ENCODE measurements around the gene C2orf92. TPM values are rescaled to one million over a fixed set of nuclear protein-coding genes. Genes with fewer than 3 reads are reported as not detected.
"Not testable (repeated sequence)": the region's sequence is repeated elsewhere in the genome, so short reads cannot be mapped to it uniquely, and the experiment has no call there.

Gene C2orf92
- total and polyA plus RNA-seq, 4 donors, result 9.2 to 23.2 (median 13.7) TPM

DNA sequence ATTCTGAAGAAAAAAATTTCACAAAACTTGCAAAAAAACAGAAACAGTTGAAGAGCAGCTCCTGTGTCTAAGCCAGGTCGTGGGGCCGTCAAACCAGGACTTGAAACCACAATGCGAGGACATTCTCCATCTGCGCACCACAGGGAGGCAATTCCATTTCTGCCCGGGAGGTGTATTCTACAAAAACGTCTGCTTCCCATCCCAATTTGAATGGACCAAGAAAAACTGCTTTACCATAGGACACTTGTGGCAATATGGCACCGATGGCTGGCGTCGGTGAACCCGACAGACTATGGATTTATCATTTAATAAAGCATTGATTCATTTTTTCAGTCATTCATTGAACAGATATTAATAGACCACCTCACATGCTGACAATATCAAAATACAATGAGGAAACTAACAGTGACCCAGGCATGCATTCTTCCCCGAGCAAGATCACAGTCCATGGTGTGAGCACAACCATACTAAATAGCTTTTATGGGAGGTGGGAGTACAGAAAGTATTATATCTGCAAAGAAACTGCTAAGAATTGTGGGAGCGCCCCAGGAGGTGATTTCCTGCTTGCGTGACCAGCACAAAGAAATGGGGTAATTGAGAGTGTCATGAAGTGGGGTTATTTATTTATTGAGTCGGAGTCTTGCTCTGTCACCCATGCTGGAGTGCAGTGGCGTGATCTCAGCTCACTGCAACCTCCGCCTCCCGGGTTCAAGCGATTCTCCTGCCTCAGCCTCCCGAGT is 33.4 kb downstream of the C2orf92 start:
- peak in 1 of 6 donors; percentile 10 for DNase-seq (ENCODE audit: low read depth in 4 of 6, low spot score in 6 of 6)
- H3K36me3 ChIP-seq (ENCODE audit: control insufficient read depth, insufficient read depth, low read length), result no peaks in the 10 kb centered on the region
- no peaks in the 10 kb centered on the region for H3K4me1 ChIP-seq (ENCODE audit: control insufficient read depth, insufficient read depth, low read length)
- no peaks in the 10 kb centered on the region for H3K9me3 ChIP-seq (ENCODE audit: control insufficient read depth, insufficient read depth, low read length)
- no peaks in the 10 kb centered on the region for H3K27me3 ChIP-seq (ENCODE audit: control insufficient read depth, insufficient read depth, low read length)
- no peak overlapping the region for H3K27ac ChIP-seq (ENCODE audit: low read depth, low read length)
- 66% methylated on average over 9 of the region's 19 CpGs for WGBS (ENCODE audit: insufficient coverage)
- no peak overlapping the region for H3K4me3 ChIP-seq (ENCODE audit: low read depth, low read length)

DNA sequence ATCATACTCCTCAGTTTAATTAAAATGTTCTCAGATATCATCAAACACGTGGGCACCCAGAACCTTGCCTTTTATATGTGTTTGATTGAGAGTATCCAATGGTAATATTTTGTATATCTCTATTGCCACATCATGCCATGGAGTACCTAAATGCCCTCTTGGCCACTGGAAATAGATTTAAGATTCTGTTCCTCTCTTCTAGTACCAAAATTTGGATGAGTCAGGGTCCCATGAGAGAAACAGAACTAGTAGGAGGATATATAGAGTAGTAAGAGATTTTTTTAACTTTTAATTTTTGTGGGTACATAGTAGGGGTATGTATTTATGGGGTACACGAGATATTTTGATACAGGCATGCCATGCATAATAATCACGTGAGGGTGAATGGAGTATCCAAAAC is 34.2 kb downstream of the C2orf92 start:
- no peak overlapping the region for H3K27ac ChIP-seq (ENCODE audit: low read depth, low read length)
- no peaks in the 10 kb centered on the region for H3K4me1 ChIP-seq (ENCODE audit: control insufficient read depth, insufficient read depth, low read length)
- no peaks in the 10 kb centered on the region for H3K27me3 ChIP-seq (ENCODE audit: control insufficient read depth, insufficient read depth, low read length)
- no CpG with 5 or more reads among the region's 3 CpGs for WGBS (ENCODE audit: insufficient coverage)
- H3K36me3 ChIP-seq (ENCODE audit: control insufficient read depth, insufficient read depth, low read length), result no peaks in the 10 kb centered on the region
- no peak overlapping the region for H3K4me3 ChIP-seq (ENCODE audit: low read depth, low read length)
- no peaks in the 10 kb centered on the region for H3K9me3 ChIP-seq (ENCODE audit: control insufficient read depth, insufficient read depth, low read length)
- no peak for DNase-seq (ENCODE audit: low read depth in 4 of 6, low spot score in 6 of 6)

DNA sequence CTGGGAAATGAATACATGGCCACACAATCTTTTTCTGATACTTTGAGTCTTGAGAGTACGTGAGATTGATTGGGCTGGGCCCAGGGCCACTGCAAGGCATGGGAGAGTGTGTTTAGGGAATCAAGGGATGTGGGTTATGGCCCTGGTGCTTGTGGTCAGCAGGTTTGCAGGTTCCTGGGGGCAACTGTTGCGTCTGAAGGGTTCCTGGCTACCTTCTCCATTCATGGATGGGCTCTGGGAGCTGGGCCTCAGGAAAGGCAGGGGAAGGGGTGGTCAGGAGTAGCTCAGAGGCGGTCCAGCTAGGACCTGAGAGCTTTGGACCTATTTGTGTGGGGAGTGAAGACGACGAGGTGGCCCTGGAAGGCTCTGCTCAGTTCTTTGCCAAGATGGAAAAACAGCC is 35.5 kb downstream of the C2orf92 start:
- Histone ChIP-seq H3K4me1 (ENCODE audit: control insufficient read depth, insufficient read depth, low read length) (no peaks in the 10 kb centered on the region), H3K36me3 (ENCODE audit: control insufficient read depth, insufficient read depth, low read length) (no peaks in the 10 kb centered on the region), H3K4me3 (ENCODE audit: low read depth, low read length) (no peak overlapping the region), H3K27me3 (ENCODE audit: control insufficient read depth, insufficient read depth, low read length) (no peaks in the 10 kb centered on the region), H3K27ac (ENCODE audit: low read depth, low read length) (no peak overlapping the region), H3K9me3 (ENCODE audit: control insufficient read depth, insufficient read depth, low read length) (no peaks in the 10 kb centered on the region)
- 92% methylated on average over 2 of the region's 5 CpGs for WGBS (ENCODE audit: insufficient coverage)
- no peak for DNase-seq (ENCODE audit: low read depth in 4 of 6, low spot score in 6 of 6)

DNA sequence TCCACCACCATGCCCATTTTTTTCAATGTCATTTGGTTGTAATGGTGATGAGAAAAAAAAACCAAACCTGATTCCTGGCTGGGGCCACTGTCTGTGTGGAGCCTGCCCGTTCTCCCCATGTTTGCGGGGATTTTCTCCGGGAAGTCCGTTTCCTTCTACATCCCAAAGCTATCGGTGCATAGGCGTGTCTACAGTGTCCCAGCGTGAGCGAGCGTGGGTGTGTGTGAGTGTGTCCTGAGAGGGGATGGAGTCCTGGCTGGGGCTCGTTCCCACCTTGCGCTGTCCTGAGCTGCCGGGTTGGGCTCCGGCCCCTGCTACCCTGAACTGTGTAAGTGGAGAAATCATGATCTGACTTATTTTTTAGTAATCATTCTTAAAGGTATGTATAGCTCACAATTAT is 36.6 kb downstream of the C2orf92 start:
- no peak for DNase-seq (ENCODE audit: low read depth in 4 of 6, low spot score in 6 of 6)
- H3K4me1 ChIP-seq (ENCODE audit: control insufficient read depth, insufficient read depth, low read length), result no peaks in the 10 kb centered on the region
- WGBS (ENCODE audit: insufficient coverage), result 98% methylated on average over 9 of the region's 13 CpGs

DNA sequence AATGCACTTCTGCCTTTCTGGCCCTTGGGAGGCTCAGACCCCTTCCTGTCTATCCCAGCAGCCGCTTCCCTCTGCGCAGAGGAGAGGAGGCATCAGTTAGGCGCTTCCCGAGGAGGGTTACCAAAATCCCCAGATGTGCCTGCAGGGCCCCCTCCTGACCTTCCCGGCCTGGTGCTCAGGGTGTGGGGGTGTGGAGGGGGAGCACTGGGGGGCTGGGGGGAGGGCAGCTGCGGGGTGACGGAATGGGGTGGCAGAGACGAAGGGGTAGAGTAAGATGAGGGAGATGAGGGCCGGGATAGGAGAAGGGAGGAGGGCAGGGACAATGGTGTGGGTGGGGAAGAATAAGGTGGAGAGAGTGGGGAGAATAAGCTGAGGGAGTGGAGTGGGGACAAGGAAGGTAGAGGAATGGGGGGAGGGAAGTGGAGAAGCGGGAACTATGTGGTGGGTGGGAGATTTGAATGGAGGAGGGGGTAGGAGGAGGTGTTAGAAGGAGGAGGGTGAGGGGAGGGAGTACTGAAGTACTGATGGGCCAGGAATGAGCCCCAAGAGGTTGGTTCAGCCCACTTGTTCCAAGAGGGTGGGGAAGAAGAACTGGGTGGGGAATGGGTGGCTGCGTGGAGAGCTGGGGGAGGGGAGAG is 37.3 kb downstream of the C2orf92 start:
- Histone ChIP-seq H3K4me1 (ENCODE audit: control insufficient read depth, insufficient read depth, low read length) (no peaks in the 10 kb centered on the region), H3K9me3 (ENCODE audit: control insufficient read depth, insufficient read depth, low read length) (no peaks in the 10 kb centered on the region), H3K4me3 (ENCODE audit: low read depth, low read length) (no peak overlapping the region), H3K36me3 (ENCODE audit: control insufficient read depth, insufficient read depth, low read length) (no peaks in the 10 kb centered on the region), H3K27ac (ENCODE audit: low read depth, low read length) (no peak overlapping the region), H3K27me3 (ENCODE audit: control insufficient read depth, insufficient read depth, low read length) (no peaks in the 10 kb centered on the region)
- WGBS (ENCODE audit: insufficient coverage), result 71% methylated on average over 6 of the region's 11 CpGs
- no peak for DNase-seq (ENCODE audit: low read depth in 4 of 6, low spot score in 6 of 6)

More for the DNA sequence above, 36.6 kb downstream of the C2orf92 start:
- Histone ChIP-seq H3K36me3 (ENCODE audit: control insufficient read depth, insufficient read depth, low read length) (no peaks in the 10 kb centered on the region), H3K27me3 (ENCODE audit: control insufficient read depth, insufficient read depth, low read length) (no peaks in the 10 kb centered on the region), H3K4me3 (ENCODE audit: low read depth, low read length) (no peak overlapping the region), H3K9me3 (ENCODE audit: control insufficient read depth, insufficient read depth, low read length) (no peaks in the 10 kb centered on the region), H3K27ac (ENCODE audit: low read depth, low read length) (no peak overlapping the region)

DNA sequence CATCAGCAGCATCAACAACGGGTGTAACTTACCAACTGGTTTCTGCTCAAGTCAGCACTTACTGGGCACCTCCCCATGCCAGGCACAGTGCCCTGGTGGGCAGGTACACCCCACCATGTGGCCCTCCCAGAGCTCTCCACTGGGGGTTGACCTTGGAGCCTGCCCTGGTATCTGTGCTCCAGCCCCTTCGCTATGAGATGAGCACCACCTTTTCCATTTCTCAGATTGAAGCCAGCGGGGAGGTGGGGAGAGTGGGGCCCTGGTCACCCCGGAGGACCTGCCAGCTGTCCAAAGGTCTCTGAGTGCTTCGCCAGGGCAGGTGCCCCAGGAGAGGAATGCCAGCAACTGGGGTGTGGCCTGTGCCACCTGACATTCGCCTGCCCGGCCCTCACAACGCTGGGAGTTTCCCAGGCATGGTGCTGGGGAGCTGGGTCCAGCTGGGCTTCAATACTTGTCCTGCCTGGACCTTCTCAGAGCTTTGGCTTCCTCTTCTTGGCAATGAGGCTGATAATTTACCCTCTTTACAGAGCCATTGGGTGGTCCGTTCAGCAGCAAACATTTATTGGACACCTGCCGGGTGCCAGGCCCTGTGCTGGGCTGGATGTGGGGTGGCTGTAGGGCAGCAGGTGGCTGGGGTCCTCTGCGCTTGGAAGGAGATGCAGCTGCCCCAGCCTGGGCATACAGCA is 38.0 kb downstream of the C2orf92 start:
- Histone ChIP-seq H3K36me3 (ENCODE audit: control insufficient read depth, insufficient read depth, low read length) (no peaks in the 10 kb centered on the region), H3K9me3 (ENCODE audit: control insufficient read depth, insufficient read depth, low read length) (no peaks in the 10 kb centered on the region), H3K4me1 (ENCODE audit: control insufficient read depth, insufficient read depth, low read length) (peaks cover 1% of the 10 kb centered on the region), H3K27ac (ENCODE audit: low read depth, low read length) (no peak overlapping the region), H3K27me3 (ENCODE audit: control insufficient read depth, insufficient read depth, low read length) (no peaks in the 10 kb centered on the region), H3K4me3 (ENCODE audit: low read depth, low read length) (no peak overlapping the region)
- DNase-seq (ENCODE audit: low read depth in 4 of 6, low spot score in 6 of 6), result no peak
- 85% methylated on average over 11 of the region's 11 CpGs for WGBS (ENCODE audit: insufficient coverage)

DNA sequence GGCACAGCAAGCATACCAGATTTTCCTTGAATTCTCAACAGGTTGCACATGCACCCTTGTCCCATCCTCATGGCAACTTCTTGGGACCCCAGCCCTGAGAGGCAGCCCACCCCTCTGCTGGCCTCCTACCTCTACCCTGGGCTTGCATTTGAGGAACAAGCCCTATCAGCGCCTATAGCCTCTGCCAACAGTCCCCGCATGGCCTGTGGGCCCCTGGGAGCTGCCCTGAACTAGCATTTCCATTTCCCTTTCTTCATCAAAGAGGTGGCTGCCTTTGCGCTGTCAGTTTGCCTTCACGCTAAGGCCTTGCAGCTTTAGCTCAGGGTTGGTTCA is 38.5 kb downstream of the C2orf92 start:
- Histone ChIP-seq H3K9me3 (ENCODE audit: control insufficient read depth, insufficient read depth, low read length) (no peaks in the 10 kb centered on the region), H3K4me3 (ENCODE audit: low read depth, low read length) (no peak overlapping the region), H3K4me1 (ENCODE audit: control insufficient read depth, insufficient read depth, low read length) (peaks cover 6% of the 10 kb centered on the region), H3K27ac (ENCODE audit: low read depth, low read length) (no peak overlapping the region), H3K27me3 (ENCODE audit: control insufficient read depth, insufficient read depth, low read length) (no peaks in the 10 kb centered on the region), H3K36me3 (ENCODE audit: control insufficient read depth, insufficient read depth, low read length) (no peaks in the 10 kb centered on the region)
- DNase-seq (ENCODE audit: low read depth in 4 of 6, low spot score in 6 of 6), result no peak
- WGBS (ENCODE audit: insufficient coverage), result 93% methylated on average over 4 of the region's 4 CpGs

DNA sequence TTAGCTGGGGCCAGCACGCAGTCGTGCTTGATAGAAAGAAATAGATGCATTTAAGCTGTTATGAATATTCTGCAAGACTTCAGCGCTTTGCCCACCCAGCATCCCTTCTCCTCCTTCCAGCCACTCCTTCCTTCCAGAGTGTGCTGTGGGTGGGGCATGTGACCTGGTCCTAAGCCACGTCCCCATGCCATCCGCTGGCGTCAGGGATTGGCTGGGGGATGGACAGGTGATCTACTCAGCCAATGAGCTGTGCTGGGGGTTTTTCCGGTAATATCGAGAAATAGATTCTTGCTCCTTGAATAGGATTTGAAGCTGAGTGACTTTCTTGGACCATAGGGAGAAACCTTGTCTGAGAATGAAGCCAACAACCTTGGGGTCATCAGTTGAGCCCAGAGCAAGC is 39.1 kb downstream of the C2orf92 start:
- no peaks in the 10 kb centered on the region for H3K27me3 ChIP-seq (ENCODE audit: control insufficient read depth, insufficient read depth, low read length)
- H3K36me3 ChIP-seq (ENCODE audit: control insufficient read depth, insufficient read depth, low read length), result no peaks in the 10 kb centered on the region
- no peaks in the 10 kb centered on the region for H3K9me3 ChIP-seq (ENCODE audit: control insufficient read depth, insufficient read depth, low read length)
- H3K4me3 ChIP-seq (ENCODE audit: low read depth, low read length), result no peak overlapping the region
- no peak for DNase-seq (ENCODE audit: low read depth in 4 of 6, low spot score in 6 of 6)
- peaks cover 12% of the 10 kb centered on the region for H3K4me1 ChIP-seq (ENCODE audit: control insufficient read depth, insufficient read depth, low read length)
- no peak overlapping the region for H3K27ac ChIP-seq (ENCODE audit: low read depth, low read length)
- 91% methylated on average over 5 of the region's 8 CpGs for WGBS (ENCODE audit: insufficient coverage)

DNA sequence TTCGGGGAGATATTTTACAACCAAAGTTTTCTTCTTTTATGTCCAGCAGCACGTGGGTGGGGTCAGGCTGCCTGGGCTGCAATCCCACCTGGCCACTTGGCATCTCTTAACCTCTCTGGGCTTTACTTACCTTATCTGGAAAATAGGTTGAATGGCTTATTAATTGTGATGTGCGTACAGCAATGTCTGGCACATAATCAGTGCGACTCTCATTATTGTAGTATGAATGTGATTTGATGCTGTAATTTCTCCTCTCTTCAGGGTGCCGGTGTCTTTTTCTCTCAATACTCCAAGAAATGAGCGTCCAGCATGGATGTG is 41.8 kb downstream of the C2orf92 start:
- Histone ChIP-seq H3K4me3 (ENCODE audit: low read depth, low read length) (no peak overlapping the region), H3K27ac (ENCODE audit: low read depth, low read length) (no peak overlapping the region), H3K4me1 (ENCODE audit: control insufficient read depth, insufficient read depth, low read length) (peaks cover 13% of the 10 kb centered on the region), H3K9me3 (ENCODE audit: control insufficient read depth, insufficient read depth, low read length) (no peaks in the 10 kb centered on the region), H3K36me3 (ENCODE audit: control insufficient read depth, insufficient read depth, low read length) (no peaks in the 10 kb centered on the region), H3K27me3 (ENCODE audit: control insufficient read depth, insufficient read depth, low read length) (no peaks in the 10 kb centered on the region)
- no peak for DNase-seq (ENCODE audit: low read depth in 4 of 6, low spot score in 6 of 6)
- WGBS (ENCODE audit: insufficient coverage), result 79% methylated on average over 3 of the region's 6 CpGs

DNA sequence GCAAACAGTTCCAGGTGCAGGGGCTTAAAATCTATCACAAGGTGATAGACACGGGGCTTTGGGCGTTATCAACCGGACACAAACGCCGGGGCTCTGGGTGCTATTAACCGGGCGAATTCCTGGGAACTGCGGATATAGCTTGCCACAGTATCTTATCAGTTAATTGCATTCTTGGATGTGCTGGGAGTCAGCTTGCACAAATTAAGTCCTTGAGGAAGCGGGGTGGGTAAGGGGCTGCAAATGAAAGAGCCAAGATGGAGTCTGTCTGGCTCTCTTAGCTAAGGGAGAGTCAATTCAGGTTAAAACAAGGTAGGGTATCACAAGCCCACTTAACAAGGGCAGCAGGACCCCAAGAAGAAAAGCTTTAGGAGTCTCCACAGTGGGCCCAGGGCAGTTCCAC is 42.7 kb downstream of the C2orf92 start:
- 81% methylated on average over 9 of the region's 9 CpGs for WGBS (ENCODE audit: insufficient coverage)
- not testable (repeated sequence) for H3K36me3 ChIP-seq (ENCODE audit: control insufficient read depth, insufficient read depth, low read length); H3K27ac ChIP-seq (ENCODE audit: low read depth, low read length); H3K4me3 ChIP-seq (ENCODE audit: low read depth, low read length); DNase-seq (ENCODE audit: low read depth in 4 of 6, low spot score in 6 of 6); H3K27me3 ChIP-seq (ENCODE audit: control insufficient read depth, insufficient read depth, low read length); H3K9me3 ChIP-seq (ENCODE audit: control insufficient read depth, insufficient read depth, low read length)
- peaks cover 13% of the 10 kb centered on the region for H3K4me1 ChIP-seq (ENCODE audit: control insufficient read depth, insufficient read depth, low read length)
